M059J (cell line): ENCODE measurements around the gene ISY1. TPM values are rescaled to one million over a fixed set of nuclear protein-coding genes. Genes with fewer than 3 reads are reported as not detected.
"Not testable (repeated sequence)": the region's sequence is repeated elsewhere in the genome, so short reads cannot be mapped to it uniquely, and the experiment has no call there.

Experiments used
- DNase-seq: peaks from one replicate; pipeline ENCODE4 v3.0.0-alpha.2; 2012; ENCODE audit warnings: low read depth
- total RNA-seq: library from RNA; depleted of rRNA; stranded (reverse); fragments of >200 nt; shearing (Covaris generic); gene quantifications from 2 replicates; pipeline ENCODE4 v1.2.3, GENCODE V29; 2014

ISY1 gene
- total RNA-seq, 1 experiment from 2014 or later = 70.7 TPM

- peak; percentile 99 for DNase-seq
Measured at GRCh38 chr3:129120254-129121004, 40.4 kb downstream of the ISY1 start.

- DNase-seq = no peak
Measured at GRCh38 chr3:129119365-129120100, 41.3 kb downstream of the ISY1 start.

GRCh38 chr3:129118745-129119144 is 42.1 kb downstream of the ISY1 start:
- no peak for DNase-seq

GRCh38 chr3:129117134-129117533 is 43.7 kb downstream of the ISY1 start:
- DNase-seq = no peak

- no peak for DNase-seq
Measured at GRCh38 chr3:129116482-129116946, 44.3 kb downstream of the ISY1 start.

GRCh38 chr3:129114455-129114854 is 46.4 kb downstream of the ISY1 start:
- no peak for DNase-seq

- DNase-seq = no peak
Measured at GRCh38 chr3:129112308-129113052, 48.4 kb downstream of the ISY1 start.

- not testable (repeated sequence) for DNase-seq
Measured at GRCh38 chr3:129111076-129111780, 49.6 kb downstream of the ISY1 start.

GRCh38 chr3:129107793-129108192 is 53.1 kb downstream of the ISY1 start:
- no peak for DNase-seq

- no peak for DNase-seq
Measured at GRCh38 chr3:129106866-129107565, 53.8 kb downstream of the ISY1 start.

- no peak for DNase-seq
Measured at GRCh38 chr3:129106320-129106719, 54.5 kb downstream of the ISY1 start.

GRCh38 chr3:129105862-129106261 is 55.0 kb downstream of the ISY1 start:
- DNase-seq = no peak

GRCh38 chr3:129104498-129105079 is 56.3 kb downstream of the ISY1 start:
- DNase-seq = no peak

- no peak for DNase-seq
Measured at GRCh38 chr3:129104051-129104450, 56.8 kb downstream of the ISY1 start.

GRCh38 chr3:129103296-129103695 is 57.6 kb downstream of the ISY1 start:
- DNase-seq = no peak

- no peak for DNase-seq
Measured at GRCh38 chr3:129101370-129102138, 59.3 kb downstream of the ISY1 start.

GRCh38 chr3:129100274-129100673 is 60.6 kb downstream of the ISY1 start:
- no peak for DNase-seq

GRCh38 chr3:129095285-129095684 is 65.6 kb downstream of the ISY1 start:
- DNase-seq = no peak

- not testable (repeated sequence) for DNase-seq
Measured at GRCh38 chr3:129088312-129088711, 72.6 kb downstream of the ISY1 start.

GRCh38 chr3:129087904-129088303 is 73.0 kb downstream of the ISY1 start:
- not testable (repeated sequence) for DNase-seq
